ENCODE data around the gene AGTPBP1.
A peak's percentile ranks its signal among the peaks of the same experiment; 100 is the strongest.
"Not testable (repeated sequence)": the region's sequence is repeated elsewhere in the genome, so short reads cannot be mapped to it uniquely, and the experiment has no call there.

Gene AGTPBP1, protein sequence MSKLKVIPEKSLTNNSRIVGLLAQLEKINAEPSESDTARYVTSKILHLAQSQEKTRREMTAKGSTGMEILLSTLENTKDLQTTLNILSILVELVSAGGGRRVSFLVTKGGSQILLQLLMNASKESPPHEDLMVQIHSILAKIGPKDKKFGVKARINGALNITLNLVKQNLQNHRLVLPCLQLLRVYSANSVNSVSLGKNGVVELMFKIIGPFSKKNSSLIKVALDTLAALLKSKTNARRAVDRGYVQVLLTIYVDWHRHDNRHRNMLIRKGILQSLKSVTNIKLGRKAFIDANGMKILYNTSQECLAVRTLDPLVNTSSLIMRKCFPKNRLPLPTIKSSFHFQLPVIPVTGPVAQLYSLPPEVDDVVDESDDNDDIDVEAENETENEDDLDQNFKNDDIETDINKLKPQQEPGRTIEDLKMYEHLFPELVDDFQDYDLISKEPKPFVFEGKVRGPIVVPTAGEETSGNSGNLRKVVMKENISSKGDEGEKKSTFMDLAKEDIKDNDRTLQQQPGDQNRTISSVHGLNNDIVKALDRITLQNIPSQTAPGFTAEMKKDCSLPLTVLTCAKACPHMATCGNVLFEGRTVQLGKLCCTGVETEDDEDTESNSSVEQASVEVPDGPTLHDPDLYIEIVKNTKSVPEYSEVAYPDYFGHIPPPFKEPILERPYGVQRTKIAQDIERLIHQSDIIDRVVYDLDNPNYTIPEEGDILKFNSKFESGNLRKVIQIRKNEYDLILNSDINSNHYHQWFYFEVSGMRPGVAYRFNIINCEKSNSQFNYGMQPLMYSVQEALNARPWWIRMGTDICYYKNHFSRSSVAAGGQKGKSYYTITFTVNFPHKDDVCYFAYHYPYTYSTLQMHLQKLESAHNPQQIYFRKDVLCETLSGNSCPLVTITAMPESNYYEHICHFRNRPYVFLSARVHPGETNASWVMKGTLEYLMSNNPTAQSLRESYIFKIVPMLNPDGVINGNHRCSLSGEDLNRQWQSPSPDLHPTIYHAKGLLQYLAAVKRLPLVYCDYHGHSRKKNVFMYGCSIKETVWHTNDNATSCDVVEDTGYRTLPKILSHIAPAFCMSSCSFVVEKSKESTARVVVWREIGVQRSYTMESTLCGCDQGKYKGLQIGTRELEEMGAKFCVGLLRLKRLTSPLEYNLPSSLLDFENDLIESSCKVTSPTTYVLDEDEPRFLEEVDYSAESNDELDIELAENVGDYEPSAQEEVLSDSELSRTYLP

GRCh38 chr9:85741875-85742596 lies at the start of gene AGTPBP1:
TSS of gene AGTPBP1 (minus strand) at chr9:85741954. CDS start at chr9:85712533, 29,421 bp downstream.
- peak; percentile 88 to 91 for DNase-seq

- not testable (repeated sequence) for DNase-seq
These were observed 44.4 kb upstream of the AGTPBP1 start for GRCh38 chr9:85786116-85786515.

- not testable (repeated sequence) for DNase-seq
These were observed 32.1 kb upstream of the AGTPBP1 start for GRCh38 chr9:85773844-85774243.

GRCh38 chr9:85761802-85762201 lies 20.0 kb upstream of the AGTPBP1 start:
- DNase-seq, result not testable (repeated sequence)

- not testable (repeated sequence) for DNase-seq
These were observed 16.0 kb upstream of the AGTPBP1 start for GRCh38 chr9:85757716-85758115.

DNA sequence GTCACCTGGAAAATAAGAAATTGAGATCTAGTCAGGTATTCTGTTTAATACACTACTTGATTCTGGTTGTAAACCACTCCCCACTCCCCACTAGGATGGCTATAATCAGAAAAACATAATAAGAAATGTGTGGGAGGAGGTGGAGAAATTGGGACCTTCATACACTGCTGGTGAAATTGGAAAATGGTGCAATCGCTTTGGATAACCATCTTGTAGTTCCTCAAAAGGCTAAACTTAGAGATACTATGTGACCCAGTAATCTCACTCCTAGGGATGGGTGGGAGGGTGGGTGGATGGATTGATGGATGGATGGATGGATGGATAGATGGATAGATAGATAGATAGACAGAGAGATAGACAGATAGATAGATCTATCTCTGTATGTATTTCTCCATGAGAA lies 14.5 kb upstream of the AGTPBP1 start:
- DNase-seq, result not testable (repeated sequence)

DNA sequence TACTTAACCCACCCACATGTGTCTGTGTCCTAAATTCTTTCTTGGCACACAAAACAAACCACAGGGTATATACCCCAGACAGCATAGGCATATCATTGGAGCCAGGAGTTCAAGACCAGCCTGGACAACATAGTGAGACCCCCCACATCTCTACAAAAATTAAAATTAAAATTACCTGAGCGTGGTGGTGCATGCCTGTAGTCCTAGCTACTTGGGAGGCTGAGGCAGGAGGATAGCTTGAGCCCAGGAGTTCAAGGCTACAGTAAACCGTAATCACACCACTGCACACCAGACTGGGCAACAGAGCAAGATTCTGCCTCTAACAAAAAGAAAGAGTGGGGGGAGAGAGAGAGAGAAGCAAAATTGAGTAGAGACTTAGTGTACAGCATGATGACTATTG lies 4.6 kb upstream of the AGTPBP1 start:
- no peak for DNase-seq

DNA sequence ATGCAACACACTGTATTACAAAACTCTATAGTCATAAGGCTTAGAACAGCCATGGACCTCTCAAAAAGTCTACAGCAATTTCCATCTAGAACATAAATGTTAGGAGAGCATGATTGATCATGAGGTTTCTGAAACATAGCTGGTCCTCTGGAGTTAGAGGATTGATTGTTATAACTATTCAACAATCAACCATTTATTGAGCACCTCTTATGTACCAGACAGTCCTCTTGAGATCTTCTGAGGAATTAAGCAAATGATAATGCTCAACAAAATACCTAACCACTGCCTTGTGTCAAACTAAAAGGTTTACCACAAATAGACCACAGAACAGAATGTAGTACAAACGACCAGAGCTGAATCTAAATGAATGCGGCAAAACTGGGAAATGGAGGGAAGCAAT lies 3.4 kb upstream of the AGTPBP1 start:
- no peak for DNase-seq

GRCh38 chr9:85744480-85744879 lies 2.7 kb upstream of the AGTPBP1 start:
- DNase-seq, result no peak

- no peak for DNase-seq
These were observed 1.7 kb upstream of the AGTPBP1 start for GRCh38 chr9:85743275-85744128.

- peak in 1 of 2 donors; percentile 59 for DNase-seq
These were observed 813 bp upstream of the AGTPBP1 start for GRCh38 chr9:85742597-85742936.

DNA sequence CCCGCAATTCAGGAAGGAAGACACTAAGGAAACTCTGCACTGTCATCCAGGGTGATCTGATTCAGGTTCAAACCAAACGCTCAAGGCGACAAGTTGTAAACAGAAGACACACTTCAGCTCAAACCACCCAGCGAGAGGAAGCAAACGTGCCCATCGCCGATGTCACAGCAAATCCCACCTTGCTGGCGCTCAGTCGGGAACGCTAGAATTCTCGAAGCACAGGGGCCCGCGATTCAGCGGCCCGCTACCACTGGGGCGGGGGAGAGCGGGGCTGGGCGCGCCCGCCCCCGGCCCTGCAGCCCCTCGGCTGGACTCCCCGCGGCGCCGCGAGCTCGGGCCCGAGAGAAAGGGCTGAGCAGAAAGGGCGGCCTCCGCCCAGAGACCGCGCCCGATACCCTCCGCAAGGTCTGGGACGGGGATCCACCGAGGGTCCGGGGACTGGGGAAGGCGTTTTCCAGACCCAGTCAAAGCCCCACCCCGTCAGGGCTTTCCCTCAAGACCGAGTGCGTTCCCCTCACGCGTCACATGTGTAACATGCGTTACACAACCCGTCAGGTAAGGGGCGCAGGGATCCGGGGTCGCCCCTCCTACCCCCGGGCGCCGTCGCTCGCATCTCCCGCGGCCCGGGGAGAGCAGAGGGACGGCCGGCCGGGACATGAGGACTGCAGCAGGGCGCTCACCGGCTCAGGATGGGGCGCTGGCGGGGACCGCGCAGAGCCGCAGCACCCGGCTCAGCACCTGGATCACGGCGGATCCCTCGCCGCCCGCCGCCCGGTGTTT lies 469 bp downstream of the AGTPBP1 start:
- peak in 1 of 2 donors; percentile 29 for DNase-seq

DNA sequence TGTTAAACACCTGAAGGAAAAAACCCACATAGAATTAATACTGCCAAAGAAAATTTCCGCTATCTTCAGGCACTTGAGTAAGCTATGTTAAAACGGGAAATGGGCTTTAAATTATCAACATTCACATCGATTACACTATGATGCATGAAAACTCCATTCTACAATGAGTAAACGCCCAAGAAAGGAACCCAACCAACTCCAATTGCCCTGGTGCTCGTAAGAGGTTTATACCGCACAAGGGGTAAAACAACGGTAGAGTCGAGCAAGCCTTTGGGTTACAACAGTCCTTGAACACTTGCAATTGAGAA lies 1.0 kb downstream of the AGTPBP1 start:
- DNase-seq, result peak in 1 of 2 donors; percentile 20

- no peak for DNase-seq
These were observed 3.2 kb downstream of the AGTPBP1 start for GRCh38 chr9:85738509-85738908.

- DNase-seq, result no peak
These were observed 4.1 kb downstream of the AGTPBP1 start for GRCh38 chr9:85737671-85738070.

GRCh38 chr9:85730916-85731630 lies 10.7 kb downstream of the AGTPBP1 start:
- DNase-seq, result no peak

GRCh38 chr9:85729882-85730281 lies 11.9 kb downstream of the AGTPBP1 start:
- DNase-seq, result no peak

DNA sequence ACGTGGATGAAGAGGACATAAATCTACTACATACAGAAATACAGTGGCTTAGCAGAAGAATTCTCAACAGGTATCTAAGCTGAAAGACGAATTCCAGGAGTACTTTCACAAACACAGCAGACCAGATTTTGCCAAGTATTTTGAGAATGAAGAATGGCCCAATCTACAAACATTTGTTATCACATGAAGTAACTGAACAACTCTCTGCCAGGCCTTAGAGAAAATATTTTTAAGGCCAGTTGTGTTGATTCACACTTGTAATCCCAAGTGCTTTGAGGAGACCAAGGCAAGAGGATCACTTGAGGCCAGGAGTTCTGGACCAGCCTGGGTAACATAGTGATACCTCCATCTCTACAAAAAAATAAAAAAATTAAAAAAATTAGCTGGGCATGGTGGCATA lies 14.3 kb downstream of the AGTPBP1 start:
- no peak for DNase-seq

DNA sequence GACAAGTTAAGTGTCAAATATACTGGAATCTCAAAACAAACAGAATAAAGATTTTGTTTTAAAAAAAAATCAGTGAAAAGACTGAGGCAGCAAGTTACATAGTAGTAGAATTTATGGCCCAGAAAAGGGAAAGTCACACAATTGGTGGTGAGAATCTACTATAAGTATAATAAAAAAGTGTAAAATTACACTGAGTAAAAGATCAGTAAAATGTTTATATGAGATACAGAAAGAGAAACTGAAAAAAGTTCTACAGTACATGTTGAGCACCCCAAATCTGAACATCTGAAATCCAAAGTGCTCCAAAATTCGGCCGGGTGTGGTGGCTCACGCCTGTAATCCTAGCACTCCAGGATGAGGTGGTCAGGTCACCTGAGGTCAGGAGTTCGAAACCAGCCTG lies 15.0 kb downstream of the AGTPBP1 start:
- no peak for DNase-seq

GRCh38 chr9:85723215-85723614 lies 18.5 kb downstream of the AGTPBP1 start:
- no peak for DNase-seq

Data from hippocampal formation (tissue), 2 donors.